CD14-positive monocyte (primary cell): ENCODE measurements around the gene MTARC2. TPM values are rescaled to one million over a fixed set of nuclear protein-coding genes. Genes with fewer than 3 reads are reported as not detected.

Experiments used
- DNase-seq, 3 donors: peaks; one replicate each; pipeline ENCODE4 v3.0.0-alpha.2; 2011 to 2022
- H2AFZ ChIP-seq: 2 replicates; pipeline ENCODE4 v1.6.0; 2012; ENCODE audit warnings: mild to moderate bottlenecking, low read depth, low read length, inconsistent platforms; ENCODE audit not compliant: insufficient read depth, poor library complexity, severe bottlenecking
- H3K27ac ChIP-seq, 2 donors: 1 replicate in 1 of 2; 2 replicates in 1 of 2; pipeline ENCODE4 v1.5.1; 2012 to 2013; ENCODE audit warnings: low read length in 2 of 2, control low read depth in 1 of 2, inconsistent platforms in 1 of 2, low read depth in 1 of 2, mild to moderate bottlenecking in 1 of 2
- H3K27me3 ChIP-seq, 2 donors: one replicate each; pipeline versions ENCODE4 v1.6.0 to v1.6.1; 2011 to 2013; ENCODE audit warnings: low read length in 2 of 2; ENCODE audit not compliant: control insufficient read depth in 2 of 2, insufficient read depth in 2 of 2
- H3K36me3 ChIP-seq, 2 donors: replicated peaks in 1 of 2; 1 replicate in 1 of 2; 2 replicates in 1 of 2; pipeline versions ENCODE4 v1.5.1 to v1.6.1; 2012 to 2013; ENCODE audit warnings: low read length in 2 of 2, control low read depth in 1 of 2, inconsistent platforms in 1 of 2, mild to moderate bottlenecking in 1 of 2; ENCODE audit not compliant: insufficient read depth in 2 of 2, control insufficient read depth in 1 of 2
- H3K4me1 ChIP-seq, 2 donors: 1 replicate in 1 of 2; 2 replicates in 1 of 2; pipeline versions ENCODE4 v1.5.1 to v1.6.1; 2012 to 2013; ENCODE audit warnings: low read length in 2 of 2, control low read depth in 1 of 2, inconsistent platforms in 1 of 2, mild to moderate bottlenecking in 1 of 2, moderate library complexity in 1 of 2; ENCODE audit not compliant: insufficient read depth in 2 of 2, control insufficient read depth in 1 of 2
- H3K4me2 ChIP-seq: replicated peaks from 2 replicates; pipeline ENCODE3; 2012; ENCODE audit warnings: low read length, moderate library complexity, mild to moderate bottlenecking; ENCODE audit not compliant: poor library complexity, severe bottlenecking; ENCODE audit errors: extremely low read depth
- H3K4me3 ChIP-seq, 3 experiments: fragments of 200-600 bp in 1 of 3; sonication (generic) in 1 of 3; replicated peaks in 1 of 3; 1 replicate in 2 of 3; 2 replicates in 1 of 3; pipeline ENCODE4 v1.5.1; 2011 to 2013; ENCODE audit warnings: low read length in 3 of 3, mild to moderate bottlenecking in 3 of 3, control low read depth in 2 of 3, low read depth in 2 of 3, inconsistent platforms in 1 of 3, moderate library complexity in 1 of 3
- H3K79me2 ChIP-seq: 2 replicates; pipeline ENCODE4 v1.6.0; 2012; ENCODE audit warnings: mild to moderate bottlenecking, control low read depth, inconsistent platforms, low read length, moderate library complexity; ENCODE audit not compliant: insufficient read depth
- H3K9ac ChIP-seq: 2 replicates; pipeline ENCODE4 v1.6.0; 2017; ENCODE audit warnings: low read length, mild to moderate bottlenecking; ENCODE audit not compliant: insufficient read depth, poor library complexity, severe bottlenecking
- H3K9me3 ChIP-seq, 2 donors: replicated peaks in 1 of 2; 1 replicate in 1 of 2; 2 replicates in 1 of 2; pipeline versions ENCODE4 v1.5.1 to v1.6.1; 2012 to 2013; ENCODE audit warnings: low read length in 2 of 2, control low read depth in 1 of 2; ENCODE audit not compliant: control insufficient read depth in 1 of 2, insufficient read depth in 1 of 2
- H4K20me1 ChIP-seq: 2 replicates; pipeline ENCODE4 v1.6.0; 2012; ENCODE audit warnings: mild to moderate bottlenecking, low read length, control low read depth, moderate library complexity; ENCODE audit not compliant: insufficient read depth
- H3K27ac Mint-ChIP-seq, 7 donors: one replicate each; pipeline ENCODE4 v1.8.0; 2020; ENCODE audit warnings: mild to moderate bottlenecking in 7 of 7, mixed read lengths in 7 of 7, moderate library complexity in 6 of 7, inconsistent platforms in 2 of 7
- H3K27me3 Mint-ChIP-seq, 3 donors: one replicate each; pipeline ENCODE4 v1.8.0; 2021 to 2022; ENCODE audit warnings: low read depth in 3 of 3, mild to moderate bottlenecking in 3 of 3, mixed read lengths in 3 of 3, moderate library complexity in 3 of 3, inconsistent platforms in 1 of 3
- H3K36me3 Mint-ChIP-seq, 2 donors: one replicate each; pipeline ENCODE4 v1.8.0; 2020; ENCODE audit warnings: mixed read lengths in 2 of 2, inconsistent platforms in 1 of 2, mild to moderate bottlenecking in 1 of 2
- H3K4me1 Mint-ChIP-seq: one replicate; pipeline ENCODE4 v1.8.0; 2020; ENCODE audit warnings: mild to moderate bottlenecking, mixed read lengths
- H3K4me3 Mint-ChIP-seq, 2 donors: one replicate each; pipeline ENCODE4 v1.8.0; 2020; ENCODE audit warnings: mild to moderate bottlenecking in 2 of 2, mixed read lengths in 2 of 2, moderate library complexity in 1 of 2
- H3K9me3 Mint-ChIP-seq, 7 donors: one replicate each; pipeline ENCODE4 v1.8.0; 2020 to 2022; ENCODE audit warnings: mixed read lengths in 7 of 7, mild to moderate bottlenecking in 6 of 7, moderate library complexity in 6 of 7, inconsistent platforms in 2 of 7
- CTCF ChIP-seq: fragments of 200-600 bp; IDR thresholded peaks from one replicate; pipeline ENCODE4 v1.8.0; 2022; ENCODE audit warnings: antibody characterized with exemption, mild to moderate bottlenecking
- WGBS: methylation state at CpG from one replicate; pipeline ENCODE4 v1.1.5; 2013; ENCODE audit warnings: missing lambda C conversion rate; ENCODE audit not compliant: insufficient coverage; 5-methylcytosine and 5-hydroxymethylcytosine counted together
- intact Hi-C, 2 donors: fragments of 100-400 bp; cut with micrococcal nuclease; formaldehyde crosslinking; loops; one replicate each; pipeline versions ENCODE4 v1.15.0 to v1.15.1; 2023
- polyA plus RNA-seq, 3 donors: library from polyadenylated mRNA; depleted of rRNA in 1 of 3; unstranded in 2 of 3; stranded (reverse) in 1 of 3; fragments of 300-500 nt in 2 of 3; fragments of >200 nt in 1 of 3; fragmentation: Illumina TruSeq in 2 of 3; gene quantifications; 1 replicate in 2 of 3; 2 replicates in 1 of 3; pipeline ENCODE4 v1.2.3, GENCODE V29; 2012 to 2021

The MTARC2 gene
- polyA plus RNA-seq, 3 donors, result 0.29 to 0.81 (median 0.56) TPM

- Histone ChIP-seq H3K36me3 (peaks cover 9 to 43% of the 10 kb centered on the region in 2 donors), H3K4me1 (no peaks in the 10 kb centered on the region), H3K27ac (no peak overlapping the region), H3K27me3 (no peaks in the 10 kb centered on the region), H3K79me2 (no peaks in the 10 kb centered on the region), H2AFZ (no peak overlapping the region), H4K20me1 (no peaks in the 10 kb centered on the region), H3K4me2 (no peak overlapping the region), H3K9me3 (no peaks in the 10 kb centered on the region), H3K4me3 (no peak overlapping the region), H3K9ac (no peak overlapping the region)
- peaks cover 40 to 59% of the 10 kb centered on the region in 2 donors for H3K36me3 Mint-ChIP-seq
- H3K9me3 Mint-ChIP-seq, result peaks cover 0 to 2% (median 0%) of the 10 kb centered on the region in 7 donors
- WGBS, result 100% methylated on average over 5 of the region's 9 CpGs
- no peak for DNase-seq
- peaks cover 0 to 2% (median 2%) of the 10 kb centered on the region in 3 donors for H3K27me3 Mint-ChIP-seq
- peak overlapping the region in 2 of 7 donors; percentile 1 to 6 for H3K27ac Mint-ChIP-seq
- TF ChIP-seq CTCF, result no peak
- H3K4me3 Mint-ChIP-seq, result no peak overlapping the region
- intact Hi-C loops, result no loop called here
- H3K4me1 Mint-ChIP-seq, result peaks cover 6% of the 10 kb centered on the region
These were observed 76.2 kb downstream of the MTARC2 start for GRCh38 chr1:220824031-220824989.

DNA sequence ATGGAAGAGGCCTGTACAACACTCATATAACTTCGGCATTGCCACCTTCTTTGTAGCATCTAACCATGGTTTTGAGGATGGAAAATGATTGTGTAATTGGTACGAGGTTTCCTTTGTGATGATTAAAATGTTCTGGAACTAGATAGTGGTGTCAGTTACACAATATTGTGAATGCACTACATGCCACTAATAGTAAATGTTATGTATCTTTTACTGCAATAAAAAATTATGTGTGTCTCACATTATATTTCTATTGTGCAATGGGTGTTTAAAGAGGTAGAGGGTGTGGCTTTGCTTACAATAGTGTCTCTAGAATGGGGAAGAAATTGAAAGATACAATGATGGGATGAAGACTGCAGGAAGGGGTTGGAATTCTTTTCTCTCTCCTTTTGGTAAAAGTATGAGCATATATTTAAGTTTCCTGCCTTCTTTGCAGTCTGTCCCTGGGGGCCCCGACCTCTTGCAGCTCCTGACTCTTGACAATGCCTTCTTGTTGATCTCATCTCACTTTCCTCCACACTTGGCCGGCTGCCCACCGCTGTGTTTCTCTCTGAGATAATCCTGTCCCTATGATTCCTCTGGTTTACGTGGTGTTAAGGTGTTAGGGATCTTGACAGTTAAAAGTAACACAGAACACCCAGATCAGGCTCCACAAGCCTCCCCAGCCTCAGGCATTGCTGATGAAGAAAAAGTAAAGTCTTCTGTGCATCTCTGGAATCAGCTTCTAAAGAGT is 77.9 kb downstream of the MTARC2 start:
- Mint-ChIP-seq H3K9me3 (peaks cover 0 to 3% (median 0%) of the 10 kb centered on the region in 7 donors), H3K27ac (no peak overlapping the region), H3K4me1 (peaks cover 6% of the 10 kb centered on the region), H3K4me3 (no peak overlapping the region), H3K36me3 (peaks cover 36 to 52% of the 10 kb centered on the region in 2 donors), H3K27me3 (peaks cover 0 to 2% (median 2%) of the 10 kb centered on the region in 3 donors)
- H3K4me3 ChIP-seq, result no peak overlapping the region
- no peaks in the 10 kb centered on the region for H3K79me2 ChIP-seq
- no peak overlapping the region for H2AFZ ChIP-seq
- no peak overlapping the region for H3K9ac ChIP-seq
- no peak overlapping the region for H3K4me2 ChIP-seq
- no peaks in the 10 kb centered on the region for H3K27me3 ChIP-seq
- H4K20me1 ChIP-seq, result no peaks in the 10 kb centered on the region
- TF ChIP-seq CTCF, result no peak
- no peaks in the 10 kb centered on the region for H3K4me1 ChIP-seq
- H3K9me3 ChIP-seq, result no peaks in the 10 kb centered on the region
- H3K36me3 ChIP-seq, result peaks cover 9 to 34% of the 10 kb centered on the region in 2 donors
- no peak for DNase-seq
- WGBS, result no CpG with 5 or more reads among the region's 6 CpGs
- no peak overlapping the region for H3K27ac ChIP-seq
- intact Hi-C loops, result no loop called here
